GM12872 (cell line): Measurements from ENCODE around the gene HIRA.

Experiments used
- TF ChIP-seq, protein P1 (sequence below): IDR thresholded peaks from 3 replicates; pipeline ENCODE4 v1.5.1; 2011; ENCODE audit warnings: low read depth, mild to moderate bottlenecking, low read length, moderate library complexity; ENCODE audit not compliant: insufficient read depth

Gene HIRA

DNA sequence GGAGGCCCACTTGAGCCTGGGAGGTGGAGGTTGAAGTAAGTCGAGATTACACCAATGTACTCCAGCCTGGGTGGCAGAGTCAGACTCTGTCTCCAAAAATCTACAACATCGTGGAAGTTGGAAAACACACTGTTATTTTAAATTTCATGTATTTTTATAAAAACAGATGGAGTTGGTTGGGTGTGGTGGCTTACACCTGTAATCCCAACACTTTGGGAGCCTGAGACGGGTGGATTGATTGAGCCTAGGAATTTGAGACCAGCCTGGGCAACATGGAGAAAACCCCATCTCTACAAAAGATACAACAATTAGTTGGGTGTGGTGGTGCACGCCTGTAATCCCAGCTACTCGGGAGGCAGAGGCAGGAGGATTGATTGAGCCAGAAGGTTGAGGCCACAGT, 88.1 kb downstream of the HIRA start:
- TF ChIP-seq, protein P1, sequence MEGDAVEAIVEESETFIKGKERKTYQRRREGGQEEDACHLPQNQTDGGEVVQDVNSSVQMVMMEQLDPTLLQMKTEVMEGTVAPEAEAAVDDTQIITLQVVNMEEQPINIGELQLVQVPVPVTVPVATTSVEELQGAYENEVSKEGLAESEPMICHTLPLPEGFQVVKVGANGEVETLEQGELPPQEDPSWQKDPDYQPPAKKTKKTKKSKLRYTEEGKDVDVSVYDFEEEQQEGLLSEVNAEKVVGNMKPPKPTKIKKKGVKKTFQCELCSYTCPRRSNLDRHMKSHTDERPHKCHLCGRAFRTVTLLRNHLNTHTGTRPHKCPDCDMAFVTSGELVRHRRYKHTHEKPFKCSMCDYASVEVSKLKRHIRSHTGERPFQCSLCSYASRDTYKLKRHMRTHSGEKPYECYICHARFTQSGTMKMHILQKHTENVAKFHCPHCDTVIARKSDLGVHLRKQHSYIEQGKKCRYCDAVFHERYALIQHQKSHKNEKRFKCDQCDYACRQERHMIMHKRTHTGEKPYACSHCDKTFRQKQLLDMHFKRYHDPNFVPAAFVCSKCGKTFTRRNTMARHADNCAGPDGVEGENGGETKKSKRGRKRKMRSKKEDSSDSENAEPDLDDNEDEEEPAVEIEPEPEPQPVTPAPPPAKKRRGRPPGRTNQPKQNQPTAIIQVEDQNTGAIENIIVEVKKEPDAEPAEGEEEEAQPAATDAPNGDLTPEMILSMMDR = no peak

DNA sequence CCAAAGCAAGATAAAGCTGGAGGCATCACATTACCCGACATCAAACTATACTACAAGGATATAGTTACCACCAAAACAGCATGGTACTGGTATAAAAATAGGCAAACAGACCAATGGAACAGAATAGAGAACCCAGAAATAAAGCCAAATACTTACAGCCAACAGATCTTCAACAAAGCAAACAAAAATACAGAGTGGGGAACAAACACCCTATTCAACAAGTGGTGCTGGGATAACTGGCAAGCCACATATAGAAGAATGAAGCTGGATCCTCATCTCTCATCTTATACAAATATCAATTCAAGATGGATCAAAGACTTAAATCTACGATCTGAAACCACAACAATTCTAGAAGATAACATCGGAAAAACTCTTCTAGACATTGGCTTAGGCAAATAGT, 90.0 kb downstream of the HIRA start:
- TF ChIP-seq, protein P1 = no peak

DNA sequence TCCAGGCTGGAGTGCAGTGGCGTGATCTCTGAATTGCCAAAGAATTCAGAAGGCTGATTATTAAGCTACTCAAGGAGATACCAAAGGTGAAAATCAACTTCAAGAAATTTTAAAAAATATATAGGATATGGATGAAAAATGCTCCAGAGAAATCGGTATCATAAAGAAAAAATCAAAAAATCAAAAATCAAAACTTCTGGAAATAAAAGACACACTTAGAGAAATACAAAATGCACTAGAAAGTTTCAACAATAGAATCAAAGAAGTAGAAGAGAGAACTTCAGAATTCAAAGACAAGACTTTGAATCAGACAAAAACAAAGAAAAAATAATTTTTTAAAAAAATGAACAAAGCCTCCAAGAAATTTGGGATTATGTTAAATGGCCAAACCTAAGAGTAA, 94.4 kb downstream of the HIRA start:
- TF ChIP-seq, protein P1 = no peak

DNA sequence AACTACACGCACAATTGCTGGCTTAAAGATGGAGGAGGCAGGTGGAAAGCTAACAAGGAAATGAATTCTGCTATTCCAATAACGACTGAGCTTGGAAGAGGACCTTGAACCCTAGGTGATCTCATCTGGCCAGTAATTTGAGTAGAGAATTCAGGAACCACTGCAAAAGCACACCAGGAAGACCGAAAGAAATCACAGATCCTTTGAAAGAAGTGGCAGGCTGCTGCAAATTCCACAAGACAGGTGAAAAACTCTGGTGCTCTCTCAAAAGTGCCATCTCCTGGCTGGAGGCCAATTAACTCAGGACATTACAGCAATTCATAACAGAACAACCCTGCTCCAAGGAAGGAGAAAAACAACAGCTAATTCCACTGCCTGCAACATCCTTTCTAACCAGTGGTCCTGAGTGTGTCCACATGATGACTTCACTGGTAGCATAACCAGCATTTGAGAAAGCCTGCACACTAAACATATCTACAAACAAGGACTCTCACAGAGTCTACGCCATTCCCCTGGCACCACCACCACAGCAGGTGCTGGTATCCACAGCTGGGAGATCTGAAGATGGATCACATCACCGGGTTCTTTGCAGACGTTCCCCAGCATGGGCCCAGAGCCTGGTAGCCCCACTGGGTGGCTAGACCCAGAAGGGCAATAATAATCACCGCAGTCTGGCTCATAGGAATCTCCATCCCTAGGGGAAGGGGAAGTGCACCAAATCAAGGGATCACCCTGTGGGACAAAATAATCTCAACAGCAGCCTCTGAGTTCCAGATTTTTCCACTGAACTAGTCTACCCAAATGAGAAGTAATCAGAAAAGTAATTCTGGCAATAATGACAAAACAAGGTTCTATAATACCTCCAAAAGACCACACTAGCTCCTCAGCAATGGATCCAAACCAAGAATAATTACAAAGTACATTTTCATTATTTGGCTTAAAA, 95.1 kb downstream of the HIRA start:
- TF ChIP-seq, protein P1 = no peak

DNA sequence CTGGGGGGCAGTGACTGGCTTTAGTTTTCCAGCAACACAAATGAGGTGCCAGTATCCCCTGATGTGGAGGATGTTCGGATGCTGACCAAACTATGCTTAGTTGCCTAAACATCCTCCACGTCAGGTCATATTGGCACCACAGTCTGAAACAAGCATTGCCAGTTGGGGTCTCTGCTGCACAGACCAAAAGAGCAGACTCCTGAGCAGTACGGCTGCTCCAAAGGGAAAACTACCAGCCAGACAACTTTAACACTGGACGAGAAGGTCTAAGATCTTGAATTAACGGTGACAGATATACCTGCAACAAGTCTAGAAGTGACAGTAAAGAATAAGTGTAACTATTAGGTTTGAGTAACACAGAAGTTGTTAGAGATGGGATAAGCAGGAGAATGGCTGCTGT, 99.6 kb downstream of the HIRA start:
- TF ChIP-seq, protein P1 = no peak

DNA sequence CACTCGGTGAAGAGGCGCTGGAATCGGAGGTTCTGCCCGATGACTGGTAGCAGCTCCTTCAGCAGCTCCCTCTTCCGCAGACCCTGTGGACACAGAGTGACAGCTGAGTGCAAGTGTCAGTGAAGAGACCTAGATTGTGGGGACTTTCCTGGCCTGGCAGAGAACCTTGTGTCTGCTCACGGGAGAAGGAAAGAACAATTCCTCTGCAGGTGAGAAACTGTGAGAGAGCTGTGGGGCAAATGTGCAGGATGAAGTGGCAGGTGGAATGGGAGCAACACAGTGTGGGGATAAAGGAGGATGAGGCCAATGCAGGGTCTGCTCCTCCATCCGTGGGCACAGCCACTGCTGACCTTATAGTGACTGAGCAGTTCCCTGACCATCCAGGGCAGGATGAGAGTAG, 100.1 kb downstream of the HIRA start:
- TF ChIP-seq, protein P1 = no peak

DNA sequence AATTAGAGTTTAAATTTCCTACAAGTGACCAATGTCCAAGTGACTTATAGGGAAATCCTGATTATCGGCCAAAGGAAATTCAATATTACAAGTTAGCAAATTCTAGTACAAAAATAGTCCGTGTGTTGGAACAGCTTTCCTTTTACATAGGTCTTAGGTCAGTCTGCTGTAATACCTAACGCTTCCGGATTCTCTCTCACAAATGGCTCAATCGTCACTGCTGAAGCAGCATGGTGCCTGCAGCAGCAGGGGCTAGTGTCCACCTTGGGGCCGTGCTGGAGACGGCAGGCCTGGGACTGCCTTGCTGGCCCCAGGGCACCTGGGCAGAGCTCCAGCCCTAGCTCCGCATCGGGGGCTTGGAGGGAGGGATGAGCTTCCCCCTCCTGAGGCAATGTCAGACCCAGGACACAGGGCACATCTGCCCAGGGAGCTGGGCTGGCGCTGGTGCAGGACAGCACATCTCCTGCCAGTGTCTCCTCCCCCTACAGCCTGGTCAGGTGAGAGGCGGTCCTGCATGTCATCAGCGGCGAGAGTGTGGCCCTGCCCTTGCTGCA, 100.6 kb downstream of the HIRA start:
- TF ChIP-seq, protein P1 = no peak
